Endodermal cell (in vitro differentiated cells): Measurements from ENCODE around the gene CSNK1G1. TPM values are rescaled to one million over a fixed set of nuclear protein-coding genes. Genes with fewer than 3 reads are reported as not detected.
A peak's percentile ranks its signal among the peaks of the same experiment; 100 is the strongest.
"Not testable (repeated sequence)": the region's sequence is repeated elsewhere in the genome, so short reads cannot be mapped to it uniquely, and the experiment has no call there.

Experiments
- DNase-seq: peaks from one replicate; pipeline ENCODE4 v3.0.0-alpha.2; 2017
- H3K27ac ChIP-seq: 2 replicates; pipeline ENCODE4 v1.5.1; 2013; ENCODE audit warnings: mild to moderate bottlenecking, low read depth, low read length, moderate library complexity
- H3K27me3 ChIP-seq: 2 replicates; pipeline ENCODE4 v1.6.1; 2013; ENCODE audit warnings: mild to moderate bottlenecking, low read length, moderate library complexity; ENCODE audit not compliant: insufficient read depth, control insufficient read depth, poor library complexity, severe bottlenecking
- H3K36me3 ChIP-seq: 2 replicates; pipeline ENCODE4 v1.7.0; 2013; ENCODE audit warnings: mild to moderate bottlenecking, low read length, moderate library complexity; ENCODE audit not compliant: control insufficient read depth, insufficient read depth
- H3K4me1 ChIP-seq: one replicate; pipeline ENCODE4 v1.7.0; 2013; ENCODE audit warnings: low read length; ENCODE audit not compliant: control insufficient read depth, insufficient read depth
- H3K4me3 ChIP-seq: 2 replicates; pipeline ENCODE4 v1.5.1; 2013; ENCODE audit warnings: mild to moderate bottlenecking, low read length, moderate library complexity
- H3K9ac ChIP-seq: 2 replicates; pipeline ENCODE4 v1.6.1; 2013; ENCODE audit warnings: mild to moderate bottlenecking, low read length, moderate library complexity; ENCODE audit not compliant: poor library complexity, severe bottlenecking; ENCODE audit errors: extremely low read depth
- H3K9me3 ChIP-seq: 2 replicates; pipeline ENCODE4 v1.6.1; 2013; ENCODE audit warnings: mild to moderate bottlenecking, low read length, moderate library complexity; ENCODE audit not compliant: control insufficient read depth
- H3K27ac Mint-ChIP-seq: 2 replicates; pipeline ENCODE4 v1.8.0; 2020; ENCODE audit warnings: mixed read lengths
- H3K27me3 Mint-ChIP-seq: 2 replicates; pipeline ENCODE4 v1.8.0; 2021; ENCODE audit warnings: mild to moderate bottlenecking, mixed read lengths; ENCODE audit not compliant: insufficient read depth
- H3K36me3 Mint-ChIP-seq: 2 replicates; pipeline ENCODE4 v1.8.0; 2020; ENCODE audit warnings: low read depth, mixed read lengths
- H3K4me1 Mint-ChIP-seq: 2 replicates; pipeline ENCODE4 v1.8.0; 2020; ENCODE audit warnings: mixed read lengths
- H3K4me3 Mint-ChIP-seq: 2 replicates; pipeline ENCODE4 v1.8.0; 2020; ENCODE audit warnings: mild to moderate bottlenecking, moderate library complexity, mixed read lengths
- H3K9me3 Mint-ChIP-seq: 2 replicates; pipeline ENCODE4 v1.8.0; 2020; ENCODE audit warnings: mild to moderate bottlenecking, mixed read lengths
- WGBS, 2 experiments: methylation state at CpG; one replicate each; pipeline versions ENCODE4 v1.1.5 to v1.1.7; 2013; ENCODE audit warnings: missing lambda C conversion rate in 2 of 2, mixed read lengths in 1 of 2; ENCODE audit not compliant: insufficient coverage in 1 of 2, insufficient read length in 1 of 2; 5-methylcytosine and 5-hydroxymethylcytosine counted together
- total RNA-seq, 2 donors: library from RNA; stranded (reverse); fragmentation: NEBNext Ultra II Directional in 1 of 2; extraction: Animal tissue kit (Norgen Biotek cat#: 25700) in 1 of 2; gene quantifications; 2 replicates in 1 of 2; 3 replicates in 1 of 2; pipeline ENCODE4 v1.2.1, GENCODE V29; 2021
- TF ChIP-seq, protein P1 (sequence below): fragments of 200-600 bp; sonication (generic); conservative IDR thresholded peaks from 2 replicates; pipeline ENCODE4 v1.5.0; 2021; ENCODE audit warnings: antibody characterized with exemption, mild to moderate bottlenecking

CSNK1G1 gene
- total RNA-seq, 2 donors from 2014 or later, result 24.5 to 31.4 TPM

- Histone ChIP-seq H3K27ac (no peak overlapping the region), H3K27me3 (no peaks in the 10 kb centered on the region), H3K9ac (no peak overlapping the region), H3K9me3 (no peaks in the 10 kb centered on the region), H3K36me3 (peaks cover 5% of the 10 kb centered on the region), H3K4me1 (no peaks in the 10 kb centered on the region), H3K4me3 (no peak overlapping the region)
- no peaks in the 10 kb centered on the region for H3K9me3 Mint-ChIP-seq
- H3K4me3 Mint-ChIP-seq, result no peak overlapping the region
- TF ChIP-seq, protein P1, sequence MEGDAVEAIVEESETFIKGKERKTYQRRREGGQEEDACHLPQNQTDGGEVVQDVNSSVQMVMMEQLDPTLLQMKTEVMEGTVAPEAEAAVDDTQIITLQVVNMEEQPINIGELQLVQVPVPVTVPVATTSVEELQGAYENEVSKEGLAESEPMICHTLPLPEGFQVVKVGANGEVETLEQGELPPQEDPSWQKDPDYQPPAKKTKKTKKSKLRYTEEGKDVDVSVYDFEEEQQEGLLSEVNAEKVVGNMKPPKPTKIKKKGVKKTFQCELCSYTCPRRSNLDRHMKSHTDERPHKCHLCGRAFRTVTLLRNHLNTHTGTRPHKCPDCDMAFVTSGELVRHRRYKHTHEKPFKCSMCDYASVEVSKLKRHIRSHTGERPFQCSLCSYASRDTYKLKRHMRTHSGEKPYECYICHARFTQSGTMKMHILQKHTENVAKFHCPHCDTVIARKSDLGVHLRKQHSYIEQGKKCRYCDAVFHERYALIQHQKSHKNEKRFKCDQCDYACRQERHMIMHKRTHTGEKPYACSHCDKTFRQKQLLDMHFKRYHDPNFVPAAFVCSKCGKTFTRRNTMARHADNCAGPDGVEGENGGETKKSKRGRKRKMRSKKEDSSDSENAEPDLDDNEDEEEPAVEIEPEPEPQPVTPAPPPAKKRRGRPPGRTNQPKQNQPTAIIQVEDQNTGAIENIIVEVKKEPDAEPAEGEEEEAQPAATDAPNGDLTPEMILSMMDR, result no peak
- DNase-seq, result no peak
- peaks cover 9% of the 10 kb centered on the region for H3K4me1 Mint-ChIP-seq
- 99 to 100% methylated on average over 1 to 5 of the region's 7 CpGs for WGBS, 2 experiments
- H3K27ac Mint-ChIP-seq, result no peak overlapping the region
- H3K36me3 Mint-ChIP-seq, result peaks cover 11% of the 10 kb centered on the region
- H3K27me3 Mint-ChIP-seq, result peaks cover 49% of the 10 kb centered on the region
Observed at GRCh38 chr15:64386291-64386690, 30.3 kb upstream of the CSNK1G1 start.

- Mint-ChIP-seq H3K4me1 (peaks cover 8% of the 10 kb centered on the region), H3K27ac (no peak overlapping the region), H3K4me3 (no peak overlapping the region), H3K9me3 (no peaks in the 10 kb centered on the region), H3K27me3 (peaks cover 59% of the 10 kb centered on the region), H3K36me3 (peaks cover 6% of the 10 kb centered on the region)
- Histone ChIP-seq H3K36me3 (peaks cover under 1% of the 10 kb centered on the region), H3K9ac (no peak overlapping the region), H3K4me1 (no peaks in the 10 kb centered on the region), H3K27ac (no peak overlapping the region), H3K9me3 (no peaks in the 10 kb centered on the region), H3K27me3 (no peaks in the 10 kb centered on the region), H3K4me3 (no peak overlapping the region)
- TF ChIP-seq, protein P1, result no peak
- 91% methylated on average over 2 of the region's 2 CpGs; no CpG with 5 or more reads in 1 of the 2 experiments for WGBS, 2 experiments
- DNase-seq, result no peak
Observed at GRCh38 chr15:64383760-64384159, 27.8 kb upstream of the CSNK1G1 start.

DNA sequence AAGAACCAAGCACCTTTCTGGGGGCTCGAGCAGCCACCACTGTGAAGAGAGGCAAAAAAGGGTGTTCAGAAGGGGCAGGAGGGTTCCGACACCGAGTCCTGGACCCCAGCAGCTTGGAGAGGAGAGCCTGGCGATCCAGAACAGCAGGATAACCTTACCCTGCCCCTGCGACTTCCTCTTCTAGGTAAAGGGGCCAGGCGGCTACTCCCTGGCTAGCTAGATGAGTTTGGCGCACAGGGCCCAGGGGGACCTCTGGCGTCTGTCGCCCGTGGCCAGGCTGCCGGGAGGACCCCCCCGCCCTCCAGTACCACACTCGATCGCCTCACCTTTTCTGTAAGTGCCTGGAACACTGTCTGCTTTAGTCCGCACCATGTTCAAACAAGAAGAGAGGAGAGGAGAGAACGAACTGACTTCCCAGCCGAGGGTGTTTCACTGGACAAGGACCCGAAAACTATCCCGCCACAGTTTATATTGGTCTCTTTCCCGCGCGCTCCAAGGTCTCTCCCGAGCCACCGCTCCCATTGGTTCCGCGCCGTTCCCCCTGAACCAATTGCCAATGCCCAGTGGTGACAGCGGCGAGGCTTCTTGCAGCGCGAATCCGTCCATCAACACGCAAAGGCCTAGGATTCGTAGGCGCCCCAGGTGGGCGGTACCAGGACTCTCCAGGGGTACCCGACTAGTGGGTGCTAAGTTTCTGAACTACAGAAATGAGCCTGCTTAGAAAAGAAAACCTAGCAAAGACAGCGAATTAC, 25.2 kb upstream of the CSNK1G1 start, which contains the start of gene PCLAF:
TSS of gene PCLAF (minus strand) at position 442 of the 752 bp plus-strand sequence. CDS start at position 372, 70 bp downstream.
- peak within 1 kb of the TSS; percentile 90 for H3K4me3 ChIP-seq
- peak within 1 kb of the TSS; percentile 81 for H3K27ac Mint-ChIP-seq
- peak within 1 kb of the TSS; percentile 82 for H3K4me3 Mint-ChIP-seq
- DNase-seq, result peak; percentile 98
- peak within 1 kb of the TSS; percentile 75 for H3K9ac ChIP-seq
- no peaks in the 10 kb centered on the region for H3K9me3 Mint-ChIP-seq
- H3K27ac ChIP-seq, result no peak within 1 kb of the TSS
- H3K4me1 Mint-ChIP-seq, result peaks cover 6% of the 10 kb centered on the region
- no peaks in the 10 kb centered on the region for H3K9me3 ChIP-seq
- H3K27me3 Mint-ChIP-seq, result peaks cover 54% of the 10 kb centered on the region
- no peaks in the 10 kb centered on the region for H3K4me1 ChIP-seq
- H3K27me3 ChIP-seq, result no peaks in the 10 kb centered on the region
- peaks cover 6% of the 10 kb centered on the region for H3K36me3 Mint-ChIP-seq
- TF ChIP-seq, protein P1, result peak; percentile 18
- WGBS, 2 experiments, result 1 to 2% methylated on average over 26 to 38 of the region's 38 CpGs
- H3K36me3 ChIP-seq, result peaks cover 13% of the 10 kb centered on the region

GRCh38 chr15:64380130-64380870, 24.3 kb upstream of the CSNK1G1 start:
- H3K9me3 Mint-ChIP-seq, DNase-seq, H3K4me1 ChIP-seq, H3K27ac ChIP-seq, H3K27me3 ChIP-seq, H3K4me1 Mint-ChIP-seq, H3K9me3 ChIP-seq, H3K27ac Mint-ChIP-seq: not testable (repeated sequence)
- 66 to 67% methylated on average over 5 to 10 of the region's 11 CpGs for WGBS, 2 experiments
- peaks cover 20% of the 10 kb centered on the region for H3K36me3 ChIP-seq
- peak overlapping the region; percentile 75 for H3K9ac ChIP-seq
- Mint-ChIP-seq H3K27me3 (peaks cover 46% of the 10 kb centered on the region), H3K4me3 (peak overlapping the region; percentile 82), H3K36me3 (peaks cover 13% of the 10 kb centered on the region)
- peak overlapping the region; percentile 90 for H3K4me3 ChIP-seq
